HL-60 (cell line): ENCODE data around the gene PRKAG2.

Source experiments
- GABPA ChIP-seq: IDR thresholded peaks from 2 replicates; pipeline ENCODE4 v1.6.1; 2012; ENCODE audit warnings: low read depth
- POLR2AphosphoS5 ChIP-seq: IDR thresholded peaks from 2 replicates; pipeline ENCODE4 v1.6.1; 2012; ENCODE audit warnings: low read depth
- REST ChIP-seq: IDR thresholded peaks from 2 replicates; pipeline ENCODE4 v1.6.1; 2012; ENCODE audit warnings: low read depth; ENCODE audit not compliant: insufficient replicate concordance
- SPI1 ChIP-seq: IDR thresholded peaks from 2 replicates; pipeline ENCODE4 v1.6.1; 2012; ENCODE audit warnings: low read depth, mild to moderate bottlenecking, borderline replicate concordance
- TF ChIP-seq, protein P1 (sequence below): IDR thresholded peaks from one replicate; pipeline ENCODE4 v1.5.1; 2011; ENCODE audit warnings: low read length, control low read depth, inconsistent platforms; ENCODE audit not compliant: insufficient read depth

DNA sequence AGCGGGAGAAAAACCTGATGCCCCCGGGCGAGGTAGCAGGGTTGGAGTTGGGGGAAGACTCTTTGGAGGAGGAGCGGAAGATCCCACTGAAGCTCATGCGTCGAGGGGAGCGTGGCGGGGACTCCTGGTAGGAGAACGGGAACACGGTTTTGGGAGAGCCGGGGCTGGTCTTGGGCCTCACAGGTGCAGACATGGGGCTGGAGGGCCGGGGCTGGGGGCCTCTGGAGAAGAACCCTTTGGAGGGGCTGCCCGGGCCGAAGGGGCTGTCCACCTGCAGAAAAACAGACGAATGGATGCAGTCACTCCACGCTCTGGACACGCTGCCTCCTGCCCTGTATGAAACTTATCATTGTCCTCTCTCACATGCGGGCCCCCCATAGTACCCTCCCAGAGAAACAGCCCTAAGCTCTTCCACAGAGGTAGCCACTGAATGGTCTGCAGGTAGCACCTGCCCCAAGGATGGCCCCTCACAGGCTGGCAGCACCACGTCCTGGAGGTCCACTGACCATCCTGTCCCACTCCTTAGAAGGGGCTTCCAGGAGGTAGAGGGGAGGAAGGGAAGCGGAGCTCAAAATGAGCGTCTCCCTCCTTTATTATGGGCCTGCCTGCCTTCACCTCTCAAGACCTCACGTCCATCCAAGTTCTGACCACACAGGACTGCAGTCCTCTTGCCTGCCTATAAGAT lies 95.6 kb downstream of the PRKAG2 start:
- TF ChIP-seq, protein P1, sequence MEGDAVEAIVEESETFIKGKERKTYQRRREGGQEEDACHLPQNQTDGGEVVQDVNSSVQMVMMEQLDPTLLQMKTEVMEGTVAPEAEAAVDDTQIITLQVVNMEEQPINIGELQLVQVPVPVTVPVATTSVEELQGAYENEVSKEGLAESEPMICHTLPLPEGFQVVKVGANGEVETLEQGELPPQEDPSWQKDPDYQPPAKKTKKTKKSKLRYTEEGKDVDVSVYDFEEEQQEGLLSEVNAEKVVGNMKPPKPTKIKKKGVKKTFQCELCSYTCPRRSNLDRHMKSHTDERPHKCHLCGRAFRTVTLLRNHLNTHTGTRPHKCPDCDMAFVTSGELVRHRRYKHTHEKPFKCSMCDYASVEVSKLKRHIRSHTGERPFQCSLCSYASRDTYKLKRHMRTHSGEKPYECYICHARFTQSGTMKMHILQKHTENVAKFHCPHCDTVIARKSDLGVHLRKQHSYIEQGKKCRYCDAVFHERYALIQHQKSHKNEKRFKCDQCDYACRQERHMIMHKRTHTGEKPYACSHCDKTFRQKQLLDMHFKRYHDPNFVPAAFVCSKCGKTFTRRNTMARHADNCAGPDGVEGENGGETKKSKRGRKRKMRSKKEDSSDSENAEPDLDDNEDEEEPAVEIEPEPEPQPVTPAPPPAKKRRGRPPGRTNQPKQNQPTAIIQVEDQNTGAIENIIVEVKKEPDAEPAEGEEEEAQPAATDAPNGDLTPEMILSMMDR: no peak
- no peak for TF ChIP-seq GABPA
- no peak for TF ChIP-seq REST
- TF ChIP-seq POLR2AphosphoS5: no peak
- no peak for TF ChIP-seq SPI1
